Measurements from ENCODE around the gene FBXL14. TPM values are rescaled to one million over a fixed set of nuclear protein-coding genes. Genes with fewer than 3 reads are reported as not detected.
A peak's percentile ranks its signal among the peaks of the same experiment; 100 is the strongest.

Gene FBXL14
- total and polyA plus RNA-seq, 2 experiments from 2014 or later, result 8.6 to 11.7 TPM

GRCh38 chr12:1587927-1588574 lies 6.3 kb downstream of the FBXL14 start:
- Histone ChIP-seq H4K20me1 (ENCODE audit: insufficient read depth, poor library complexity, severe bottlenecking) (peaks cover 31% of the 10 kb centered on the region), H3K9me3 (ENCODE audit: low read depth) (no peaks in the 10 kb centered on the region), H3K4me2 (peak overlapping the region; percentile 10), H3K4me3 (no peak overlapping the region), H3K4me1 (ENCODE audit: insufficient read depth) (peaks cover 43% of the 10 kb centered on the region), H3K27me3 (no peaks in the 10 kb centered on the region), H3K27ac (peak overlapping the region; percentile 4), H3K36me3 (replicated peaks; ENCODE audit: insufficient read depth, low read depth) (no peaks in the 10 kb centered on the region), H3K9me2 (replicated peaks; ENCODE audit: insufficient read depth) (no peaks in the 10 kb centered on the region), H2AFZ (no peak overlapping the region), H3K79me2 (peaks cover 49% of the 10 kb centered on the region)
- 40% methylated on average over 5 of the region's 5 CpGs for WGBS (ENCODE audit: low lambda C conversion rate, missing lambda C conversion rate)
- no peak for DNase-seq (ENCODE audit: low spot score)
- no peak for TF ChIP-seq EZH2phosphoT487 (IDR thresholded peaks at IDR 0.05; ENCODE audit: low read depth, severe bottlenecking, unreplicated experiment)
- TF ChIP-seq, protein P1, sequence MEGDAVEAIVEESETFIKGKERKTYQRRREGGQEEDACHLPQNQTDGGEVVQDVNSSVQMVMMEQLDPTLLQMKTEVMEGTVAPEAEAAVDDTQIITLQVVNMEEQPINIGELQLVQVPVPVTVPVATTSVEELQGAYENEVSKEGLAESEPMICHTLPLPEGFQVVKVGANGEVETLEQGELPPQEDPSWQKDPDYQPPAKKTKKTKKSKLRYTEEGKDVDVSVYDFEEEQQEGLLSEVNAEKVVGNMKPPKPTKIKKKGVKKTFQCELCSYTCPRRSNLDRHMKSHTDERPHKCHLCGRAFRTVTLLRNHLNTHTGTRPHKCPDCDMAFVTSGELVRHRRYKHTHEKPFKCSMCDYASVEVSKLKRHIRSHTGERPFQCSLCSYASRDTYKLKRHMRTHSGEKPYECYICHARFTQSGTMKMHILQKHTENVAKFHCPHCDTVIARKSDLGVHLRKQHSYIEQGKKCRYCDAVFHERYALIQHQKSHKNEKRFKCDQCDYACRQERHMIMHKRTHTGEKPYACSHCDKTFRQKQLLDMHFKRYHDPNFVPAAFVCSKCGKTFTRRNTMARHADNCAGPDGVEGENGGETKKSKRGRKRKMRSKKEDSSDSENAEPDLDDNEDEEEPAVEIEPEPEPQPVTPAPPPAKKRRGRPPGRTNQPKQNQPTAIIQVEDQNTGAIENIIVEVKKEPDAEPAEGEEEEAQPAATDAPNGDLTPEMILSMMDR (IDR thresholded peaks at IDR 0.05; ENCODE audit: poor library complexity), result no peak
- TF ChIP-seq EZH2 (IDR thresholded peaks at IDR 0.05; ENCODE audit: borderline replicate concordance), result no peak

DNA sequence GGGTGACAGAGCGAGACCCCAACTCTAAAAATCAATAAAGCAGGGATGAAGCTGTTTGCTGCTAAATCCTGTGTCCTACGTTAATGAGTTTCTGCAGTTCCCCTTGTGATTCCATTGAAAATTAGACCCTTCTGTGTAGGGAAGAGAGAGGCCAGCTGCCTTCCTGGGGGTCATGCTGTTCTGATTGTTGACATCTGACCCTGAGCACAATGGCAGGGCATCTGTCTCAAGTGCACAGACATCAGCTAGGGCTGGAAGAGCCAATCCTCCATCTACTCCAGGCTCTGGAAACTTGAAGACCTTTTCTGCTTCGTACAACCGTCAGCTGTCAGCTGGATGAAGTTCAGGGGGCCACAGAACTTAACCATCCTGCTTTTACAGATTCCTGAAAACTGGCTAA lies 10.1 kb downstream of the FBXL14 start:
- H3K79me2 ChIP-seq, result peaks cover 12% of the 10 kb centered on the region
- H4K20me1 ChIP-seq (ENCODE audit: insufficient read depth, poor library complexity, severe bottlenecking), result peaks cover 3% of the 10 kb centered on the region
- no peak overlapping the region for H3K4me3 ChIP-seq
- no peaks in the 10 kb centered on the region for H3K9me3 ChIP-seq (ENCODE audit: low read depth)
- DNase-seq (ENCODE audit: low spot score), result no peak
- no peaks in the 10 kb centered on the region for H3K9me2 ChIP-seq (replicated peaks; ENCODE audit: insufficient read depth)
- no peaks in the 10 kb centered on the region for H3K36me3 ChIP-seq (replicated peaks; ENCODE audit: insufficient read depth, low read depth)
- H2AFZ ChIP-seq, result no peak overlapping the region
- peaks cover 9% of the 10 kb centered on the region for H3K4me1 ChIP-seq (ENCODE audit: insufficient read depth)
- H3K4me2 ChIP-seq, result no peak overlapping the region
- TF ChIP-seq, protein P1 (IDR thresholded peaks at IDR 0.05; ENCODE audit: poor library complexity), result no peak
- TF ChIP-seq EZH2phosphoT487 (IDR thresholded peaks at IDR 0.05; ENCODE audit: low read depth, severe bottlenecking, unreplicated experiment), result no peak
- H3K27ac ChIP-seq, result no peak overlapping the region
- WGBS (ENCODE audit: low lambda C conversion rate, missing lambda C conversion rate), result 88% methylated on average over 4 of the region's 4 CpGs
- no peaks in the 10 kb centered on the region for H3K27me3 ChIP-seq

DNA sequence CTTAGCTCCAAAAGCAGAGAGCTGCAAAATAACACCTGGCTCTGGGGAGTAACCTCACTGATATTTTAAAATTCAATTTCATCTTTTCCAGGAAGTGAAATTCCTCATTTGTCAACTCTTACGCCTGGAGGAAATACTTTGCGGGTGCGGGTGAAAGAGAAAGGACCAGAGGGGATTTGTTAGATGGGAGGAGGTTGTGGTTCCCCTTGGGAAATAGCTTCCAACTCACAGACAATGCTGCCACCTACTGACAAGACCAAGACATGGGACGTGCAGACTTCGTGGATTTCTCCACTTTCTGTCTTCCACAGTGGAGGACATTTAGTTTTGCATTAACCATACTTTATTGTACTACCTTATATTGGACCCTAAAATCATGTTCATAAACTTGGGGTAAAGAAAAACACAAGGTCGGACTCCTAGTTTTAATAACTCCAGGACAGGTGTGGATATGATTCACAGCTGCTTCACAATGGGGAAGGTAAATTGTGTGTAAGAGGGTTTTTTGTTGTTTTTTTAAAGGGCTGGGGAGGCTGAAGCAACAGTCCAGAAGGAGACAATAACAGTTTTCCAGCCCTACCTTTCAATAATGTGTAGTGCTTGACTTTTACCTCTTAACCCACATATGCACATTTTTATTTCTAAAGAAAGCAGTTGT lies 10.8 kb downstream of the FBXL14 start:
- DNase-seq (ENCODE audit: low spot score), result peak; percentile 89
- no peak overlapping the region for H3K27ac ChIP-seq
- H3K4me1 ChIP-seq (ENCODE audit: insufficient read depth), result peaks cover 3% of the 10 kb centered on the region
- TF ChIP-seq, protein P1 (IDR thresholded peaks at IDR 0.05; ENCODE audit: poor library complexity), result peak; percentile 92
- TF ChIP-seq EZH2 (IDR thresholded peaks at IDR 0.05; ENCODE audit: borderline replicate concordance) (no peak), EZH2phosphoT487 (IDR thresholded peaks at IDR 0.05; ENCODE audit: low read depth, severe bottlenecking, unreplicated experiment) (no peak)
- H3K79me2 ChIP-seq, result peaks cover 11% of the 10 kb centered on the region
- no peaks in the 10 kb centered on the region for H4K20me1 ChIP-seq (ENCODE audit: insufficient read depth, poor library complexity, severe bottlenecking)
- peak overlapping the region; percentile 71 for H3K4me2 ChIP-seq
- no peak overlapping the region for H3K4me3 ChIP-seq
- H2AFZ ChIP-seq, result no peak overlapping the region
- no peaks in the 10 kb centered on the region for H3K36me3 ChIP-seq (replicated peaks; ENCODE audit: insufficient read depth, low read depth)
- H3K27me3 ChIP-seq, result no peaks in the 10 kb centered on the region
- no peaks in the 10 kb centered on the region for H3K9me3 ChIP-seq (ENCODE audit: low read depth)
- no peaks in the 10 kb centered on the region for H3K9me2 ChIP-seq (replicated peaks; ENCODE audit: insufficient read depth)
- 3% methylated on average over 6 of the region's 6 CpGs for WGBS (ENCODE audit: low lambda C conversion rate, missing lambda C conversion rate)

All from hepatocyte (in vitro differentiated cells).